PFSK-1 (cell line): ENCODE data around the gene ISM2.

Source experiments
- POLR2AphosphoS5 ChIP-seq: IDR thresholded peaks from 2 replicates; pipeline ENCODE4 v1.6.1; 2012; ENCODE audit warnings: low read depth, mild to moderate bottlenecking, control low read depth, low read length, moderate library complexity
- TF ChIP-seq, protein P1 (sequence below), 2 experiments: IDR thresholded peaks; 2 replicates each; pipeline versions ENCODE4 v1.6.1 to v1.8.0; 2011 to 2012; ENCODE audit warnings: low read depth in 2 of 2, low read length in 2 of 2, control low read depth in 1 of 2, inconsistent platforms in 1 of 2, mild to moderate bottlenecking in 1 of 2, moderate library complexity in 1 of 2; ENCODE audit not compliant: insufficient read depth in 1 of 2

DNA sequence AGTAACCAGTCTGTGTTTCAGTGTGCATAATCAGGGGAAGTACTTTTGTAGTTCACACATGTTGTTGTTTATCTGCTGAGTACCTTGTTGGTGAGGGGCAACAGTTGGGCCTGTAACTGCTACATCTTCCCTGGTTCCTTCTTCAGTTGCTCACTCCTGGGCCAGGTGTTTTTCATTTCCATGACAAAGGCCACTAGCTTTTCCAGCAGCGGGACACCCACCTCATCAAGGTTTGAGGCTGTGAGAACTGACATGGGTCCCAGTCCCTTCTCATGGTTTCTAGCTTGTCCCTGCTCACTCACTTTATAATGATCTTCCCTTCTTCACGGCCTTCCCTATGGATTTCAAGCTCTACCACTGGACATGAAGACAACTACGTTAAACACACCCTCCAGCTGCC lies 73.8 kb downstream of the ISM2 start:
- TF ChIP-seq, protein P1, sequence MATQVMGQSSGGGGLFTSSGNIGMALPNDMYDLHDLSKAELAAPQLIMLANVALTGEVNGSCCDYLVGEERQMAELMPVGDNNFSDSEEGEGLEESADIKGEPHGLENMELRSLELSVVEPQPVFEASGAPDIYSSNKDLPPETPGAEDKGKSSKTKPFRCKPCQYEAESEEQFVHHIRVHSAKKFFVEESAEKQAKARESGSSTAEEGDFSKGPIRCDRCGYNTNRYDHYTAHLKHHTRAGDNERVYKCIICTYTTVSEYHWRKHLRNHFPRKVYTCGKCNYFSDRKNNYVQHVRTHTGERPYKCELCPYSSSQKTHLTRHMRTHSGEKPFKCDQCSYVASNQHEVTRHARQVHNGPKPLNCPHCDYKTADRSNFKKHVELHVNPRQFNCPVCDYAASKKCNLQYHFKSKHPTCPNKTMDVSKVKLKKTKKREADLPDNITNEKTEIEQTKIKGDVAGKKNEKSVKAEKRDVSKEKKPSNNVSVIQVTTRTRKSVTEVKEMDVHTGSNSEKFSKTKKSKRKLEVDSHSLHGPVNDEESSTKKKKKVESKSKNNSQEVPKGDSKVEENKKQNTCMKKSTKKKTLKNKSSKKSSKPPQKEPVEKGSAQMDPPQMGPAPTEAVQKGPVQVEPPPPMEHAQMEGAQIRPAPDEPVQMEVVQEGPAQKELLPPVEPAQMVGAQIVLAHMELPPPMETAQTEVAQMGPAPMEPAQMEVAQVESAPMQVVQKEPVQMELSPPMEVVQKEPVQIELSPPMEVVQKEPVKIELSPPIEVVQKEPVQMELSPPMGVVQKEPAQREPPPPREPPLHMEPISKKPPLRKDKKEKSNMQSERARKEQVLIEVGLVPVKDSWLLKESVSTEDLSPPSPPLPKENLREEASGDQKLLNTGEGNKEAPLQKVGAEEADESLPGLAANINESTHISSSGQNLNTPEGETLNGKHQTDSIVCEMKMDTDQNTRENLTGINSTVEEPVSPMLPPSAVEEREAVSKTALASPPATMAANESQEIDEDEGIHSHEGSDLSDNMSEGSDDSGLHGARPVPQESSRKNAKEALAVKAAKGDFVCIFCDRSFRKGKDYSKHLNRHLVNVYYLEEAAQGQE (IDR thresholded peaks at IDR 0.05; ENCODE audit: insufficient read depth in 1 of 2, low read depth in 2 of 2, low read length in 2 of 2) = no peak
- TF ChIP-seq POLR2AphosphoS5 = no peak
